GM23248 (cell line): ENCODE measurements around the gene LRP1-AS.

ENCODE experiments used
- EZH2 ChIP-seq: fragments of 200-600 bp; sonication (generic); IDR thresholded peaks from 2 replicates; pipeline ENCODE4 v1.6.1; 2018; ENCODE audit warnings: antibody characterized with exemption, mild to moderate bottlenecking; ENCODE audit not compliant: insufficient read depth, poor library complexity, severe bottlenecking
- EZH2phosphoT487 ChIP-seq: fragments of 200-600 bp; sonication (generic); IDR thresholded peaks from 2 replicates; pipeline ENCODE4 v1.6.1; 2018; ENCODE audit warnings: antibody characterized with exemption, moderate library complexity, mild to moderate bottlenecking, low read depth; ENCODE audit not compliant: insufficient read depth

- TF ChIP-seq EZH2 = no peak
- TF ChIP-seq EZH2phosphoT487 = no peak
Measured at GRCh38 chr12:57153415-57153997, 6.1 kb upstream of the LRP1-AS start.
